HG03520 (cell line): Measurements from ENCODE around the gene CLEC19A.
"Not testable (repeated sequence)": the region's sequence is repeated elsewhere in the genome, so short reads cannot be mapped to it uniquely, and the experiment has no call there.

Experiments
- ATAC-seq: cut with Tn5 transposase; IDR thresholded peaks from one replicate; pipeline ENCODE4 v1.9.1; 2021; ENCODE audit warnings: mild to moderate bottlenecking, moderate library complexity; ENCODE audit not compliant: unreplicated experiment

Gene CLEC19A

DNA sequence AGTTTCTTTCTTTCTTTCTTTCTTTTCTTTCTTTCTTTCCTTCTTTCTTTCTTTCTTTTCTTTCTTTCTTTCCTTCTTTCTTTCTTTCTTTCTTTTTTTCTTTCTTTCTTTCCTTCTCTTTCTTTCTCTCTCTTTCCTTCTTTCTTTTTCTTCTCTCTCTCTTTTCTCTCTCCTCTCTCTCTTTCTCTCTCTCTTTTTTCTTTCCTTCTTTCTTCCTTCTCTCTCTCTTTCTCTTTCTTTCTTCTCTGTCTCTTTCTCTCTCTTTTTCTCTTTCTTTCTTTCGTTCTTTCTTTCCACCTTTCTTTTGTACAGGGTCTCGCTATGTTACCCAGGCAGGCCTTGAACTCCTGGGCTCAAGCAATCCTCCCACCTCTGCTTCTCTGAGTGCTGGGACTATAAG, 35.7 kb downstream of the CLEC19A start:
- ATAC-seq, result not testable (repeated sequence)

DNA sequence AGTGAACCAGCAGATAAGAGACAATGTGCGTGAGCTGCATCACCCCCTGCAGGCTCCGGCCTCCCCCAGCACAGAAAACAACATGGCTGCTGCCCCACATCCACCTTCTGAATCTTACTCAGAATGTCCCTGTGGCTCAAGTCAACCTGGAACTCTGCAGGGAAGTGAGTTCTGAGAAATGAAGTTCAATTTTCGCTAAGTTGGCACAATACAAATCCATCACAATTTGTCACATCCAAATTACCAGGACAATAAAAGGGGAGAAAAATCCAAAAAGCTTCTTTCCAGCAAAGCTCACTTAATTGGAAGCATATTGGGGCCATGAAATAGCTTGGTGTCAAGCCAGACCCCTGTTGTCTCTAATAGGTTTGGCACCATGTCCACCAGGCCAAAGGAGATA, 38.1 kb downstream of the CLEC19A start:
- no peak for ATAC-seq

DNA sequence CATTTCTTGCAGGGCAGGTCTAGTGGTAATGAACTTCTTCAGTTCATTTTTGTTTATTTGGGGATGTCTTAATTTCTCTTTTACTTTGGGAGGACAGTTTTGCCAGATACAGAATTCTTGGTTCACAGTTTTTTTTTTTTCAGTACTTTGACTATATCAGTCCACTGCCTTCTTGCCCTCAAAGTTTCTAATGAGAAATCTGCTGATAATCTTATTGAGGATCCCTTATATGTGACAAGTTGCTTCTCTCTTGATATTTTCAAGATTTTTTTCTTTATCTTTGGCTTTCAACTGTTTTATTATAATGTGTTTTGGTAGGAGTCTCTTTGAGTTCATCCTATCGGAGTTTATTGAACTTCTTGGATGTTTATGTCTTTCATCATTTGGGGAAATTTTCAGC, 42.8 kb downstream of the CLEC19A start:
- no peak for ATAC-seq

DNA sequence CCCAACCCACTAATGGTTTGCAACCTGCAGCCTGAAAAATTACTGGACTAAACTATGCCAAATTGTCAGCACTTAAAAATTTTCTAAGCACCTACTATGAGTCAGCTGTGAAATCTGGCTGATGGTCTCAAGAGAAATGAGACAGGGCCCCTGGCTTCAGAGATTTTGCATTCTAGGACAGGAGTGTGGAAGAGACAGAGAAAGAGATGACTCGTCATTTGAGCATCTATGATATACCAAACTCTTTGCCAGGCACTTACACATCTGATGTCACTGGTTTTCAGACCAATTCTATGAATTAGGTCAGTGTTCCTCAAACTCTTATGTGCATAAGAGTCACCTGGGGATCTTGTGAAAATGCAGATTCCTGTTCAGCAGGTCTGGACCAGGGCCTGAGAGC, 44.4 kb downstream of the CLEC19A start:
- no peak for ATAC-seq

DNA sequence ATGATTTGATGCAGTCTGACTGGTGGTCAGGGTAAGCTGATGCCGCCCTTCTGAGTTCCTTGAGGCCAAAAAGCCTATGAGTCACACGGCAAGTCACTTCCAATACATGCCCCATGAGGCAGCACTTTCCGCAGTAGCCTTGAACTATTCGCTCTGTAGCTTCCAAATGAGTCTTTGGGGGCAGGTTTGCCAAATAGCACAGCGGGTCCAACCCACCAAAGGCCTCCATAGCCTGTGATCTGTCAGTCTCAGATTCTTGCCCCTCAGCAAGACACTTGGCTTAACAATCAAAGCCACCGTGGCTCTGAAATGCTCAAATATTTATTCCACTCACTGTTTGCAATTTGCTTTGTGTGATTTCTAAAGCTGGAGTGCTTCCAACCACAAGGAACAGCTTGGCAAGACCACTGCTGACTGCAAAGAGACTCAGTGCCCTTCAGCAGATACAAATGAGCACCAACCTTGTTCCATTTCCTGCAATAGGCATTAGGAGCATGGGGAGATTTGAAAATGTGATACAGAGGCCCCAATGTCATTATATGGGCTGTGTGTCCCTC, 45.4 kb downstream of the CLEC19A start:
- ATAC-seq, result no peak

DNA sequence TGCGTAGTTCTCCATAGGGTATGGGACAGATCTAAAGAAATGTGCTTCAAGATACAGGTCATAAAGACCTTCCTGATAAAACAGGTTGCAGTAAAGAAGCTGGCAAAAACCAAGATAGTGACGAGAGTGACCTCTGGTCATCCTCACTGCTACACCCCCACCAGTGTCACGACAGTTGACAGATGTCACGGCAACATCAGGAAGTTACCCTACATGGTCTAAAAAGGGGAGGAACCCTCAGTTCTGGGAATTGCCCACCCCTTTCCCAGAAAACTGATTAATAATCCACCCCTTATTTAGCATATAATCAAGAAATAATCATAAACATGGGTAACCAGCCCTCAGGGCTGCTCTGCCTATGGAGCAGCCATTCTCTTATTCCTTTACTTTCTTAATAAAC, 46.3 kb downstream of the CLEC19A start:
- no peak for ATAC-seq

DNA sequence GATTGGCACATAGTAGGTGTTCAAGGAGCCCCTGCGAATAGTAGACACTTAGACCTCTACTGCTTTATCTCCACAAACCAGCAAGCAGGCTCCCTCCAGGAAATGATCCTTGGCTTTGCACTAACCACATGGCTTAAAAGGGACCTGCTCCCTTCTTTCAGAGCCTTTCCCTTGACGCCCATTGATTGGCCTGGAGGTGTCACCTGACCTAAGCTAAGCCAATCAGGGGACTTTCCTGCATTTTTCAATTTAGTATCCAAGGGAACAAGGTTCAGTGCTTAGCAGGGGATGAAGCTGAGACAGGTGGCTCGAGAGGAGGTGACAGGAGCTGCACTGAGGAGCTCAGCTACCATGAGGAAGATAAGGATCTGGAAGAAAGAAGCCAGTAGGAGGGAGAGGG, 52.8 kb downstream of the CLEC19A start:
- no peak for ATAC-seq

DNA sequence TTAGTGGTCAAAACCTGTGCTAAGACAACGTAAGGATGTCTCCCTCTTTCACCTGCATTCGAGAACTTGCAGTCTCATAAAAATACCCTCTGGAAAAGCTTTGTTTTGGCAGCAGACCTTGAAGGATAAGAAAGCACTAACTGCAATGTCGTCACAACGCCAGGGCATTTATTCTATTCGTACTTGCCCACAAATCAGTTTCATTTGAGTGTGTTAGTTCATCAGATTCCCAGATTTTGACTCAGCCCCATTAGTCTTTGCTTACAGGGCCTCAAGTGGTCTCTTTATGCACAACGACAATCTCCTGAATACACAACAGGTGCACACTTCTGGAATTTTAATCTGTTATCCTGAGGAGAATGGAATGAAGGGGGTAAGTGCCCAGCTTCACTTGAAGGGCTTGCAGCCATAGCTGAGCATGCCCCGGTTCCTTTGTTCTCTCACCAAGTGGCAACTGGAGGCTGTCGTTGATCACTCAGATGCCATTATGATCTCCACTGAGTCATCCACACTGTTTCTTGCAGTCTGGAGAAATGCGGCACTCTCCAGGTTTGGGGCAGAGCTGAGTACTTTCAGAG, 58.8 kb downstream of the CLEC19A start:
- ATAC-seq, result no peak

DNA sequence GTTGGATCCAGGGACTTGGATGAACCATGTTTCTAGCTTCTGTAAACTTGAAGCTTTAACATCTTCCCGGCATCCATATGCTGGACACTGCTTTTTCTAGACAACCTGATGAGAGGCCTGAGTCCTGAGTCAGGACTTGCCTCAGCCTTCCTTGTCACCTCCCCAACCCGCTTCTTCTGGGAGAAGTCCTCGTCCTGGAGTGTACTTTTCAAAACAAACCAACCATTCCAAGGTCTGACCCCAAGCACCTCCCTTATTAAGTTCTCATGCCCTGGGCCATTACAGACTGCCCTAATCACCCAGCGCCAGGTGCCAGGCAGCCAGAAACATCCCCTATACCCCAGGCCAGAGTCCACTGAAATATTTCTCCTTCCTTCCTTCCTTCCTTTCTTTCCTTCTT, 59.4 kb downstream of the CLEC19A start:
- no peak for ATAC-seq

DNA sequence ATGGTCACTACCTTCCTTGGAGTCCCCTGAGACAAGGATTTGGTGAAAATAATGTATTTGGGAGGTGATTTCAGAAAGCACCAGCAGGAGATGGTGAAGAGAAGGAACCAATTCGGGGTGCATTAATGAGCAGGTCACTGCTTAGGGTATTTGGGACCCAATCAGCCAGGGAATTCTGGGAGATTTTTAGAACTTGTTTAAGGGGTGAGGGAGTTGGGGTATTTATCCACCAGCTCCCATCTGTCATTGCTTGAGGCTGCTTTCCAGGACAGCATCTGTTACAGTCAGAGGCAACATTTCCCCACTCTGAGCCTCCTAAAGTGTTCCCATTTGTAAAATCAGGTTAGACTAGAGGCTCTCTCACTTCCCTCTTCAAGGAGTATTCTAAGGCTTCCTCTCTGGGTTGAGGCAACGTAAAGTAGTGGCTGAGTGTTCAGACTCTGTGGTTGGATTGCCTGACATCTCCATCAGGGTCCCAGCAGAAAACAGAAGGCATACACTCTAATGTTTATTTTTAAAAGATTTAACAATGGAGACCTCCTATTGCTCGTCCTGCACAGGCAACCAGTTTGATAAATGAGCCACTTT, 60.9 kb downstream of the CLEC19A start:
- ATAC-seq, result no peak

DNA sequence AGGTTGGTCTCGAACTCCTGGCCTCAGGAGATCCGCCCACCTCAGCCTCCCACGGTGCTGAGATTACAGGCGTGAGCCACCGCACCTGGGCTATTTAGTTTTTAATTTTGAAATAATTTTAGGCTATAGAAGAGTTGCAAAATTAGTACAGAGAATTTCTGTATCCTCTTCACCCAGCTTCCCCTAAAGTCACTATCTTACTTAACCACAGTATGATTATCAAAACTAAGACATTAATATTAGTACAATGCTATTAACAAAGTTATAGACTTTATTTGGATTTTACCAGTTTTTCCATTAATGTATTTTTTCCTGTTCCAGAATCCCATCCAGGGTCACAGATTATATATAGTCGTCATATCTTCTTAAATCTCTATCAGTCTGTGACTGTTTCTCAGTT, 62.6 kb downstream of the CLEC19A start:
- ATAC-seq, result no peak

DNA sequence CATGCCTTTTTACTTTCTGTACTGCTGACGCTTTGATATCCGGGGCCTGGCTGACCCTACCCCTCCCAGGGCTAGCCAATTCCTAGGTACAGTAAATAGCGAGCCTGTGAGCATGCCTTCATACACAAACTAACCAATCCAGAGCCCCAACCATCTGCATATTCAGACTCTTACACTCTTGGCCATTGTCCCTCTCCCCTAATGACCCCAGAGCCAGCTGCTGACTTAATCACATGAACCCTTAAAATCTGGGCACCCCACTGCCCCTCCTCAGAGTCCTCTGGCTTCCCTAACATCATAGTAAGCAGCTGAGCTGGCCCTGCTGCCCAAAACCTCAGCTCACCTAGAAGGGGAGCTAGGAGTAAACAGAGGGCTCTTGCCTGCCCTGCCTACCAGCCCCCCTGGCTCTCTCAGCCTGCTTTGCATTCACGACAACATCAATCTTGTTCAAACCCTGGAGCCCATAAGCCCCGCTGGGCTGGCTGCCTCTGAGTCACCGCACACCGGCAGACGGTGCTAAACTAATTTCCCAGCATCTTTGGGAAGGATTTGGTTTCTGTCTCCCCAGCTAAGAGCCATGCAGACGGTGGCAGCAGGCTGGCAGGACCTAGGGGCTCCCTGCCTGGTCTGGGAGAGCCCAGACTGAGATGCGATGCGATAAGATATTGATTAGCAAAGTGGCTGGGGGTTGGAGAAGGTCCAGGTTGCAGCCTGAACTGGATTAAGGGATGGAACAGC, 63.2 kb downstream of the CLEC19A start:
- ATAC-seq, result no peak

DNA sequence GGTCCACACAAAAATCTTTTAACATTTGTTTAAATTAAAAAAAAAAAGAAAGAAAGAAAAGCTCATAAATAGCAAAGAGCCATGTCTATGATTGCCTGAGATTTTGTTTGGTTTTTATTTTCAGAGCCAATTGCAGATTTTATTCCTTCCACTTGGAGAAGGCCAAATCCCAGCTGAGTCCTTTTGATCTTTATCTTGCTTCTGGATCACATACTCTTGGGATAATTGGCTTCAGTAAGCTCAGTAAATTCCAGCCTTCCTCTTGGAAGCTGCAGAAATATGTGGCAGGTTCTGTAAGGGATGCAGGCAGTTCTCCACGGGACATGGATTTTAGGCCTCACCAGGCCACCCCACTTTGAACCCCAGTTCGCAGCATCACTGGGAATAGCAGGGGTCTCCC, 68.8 kb downstream of the CLEC19A start:
- no peak for ATAC-seq

DNA sequence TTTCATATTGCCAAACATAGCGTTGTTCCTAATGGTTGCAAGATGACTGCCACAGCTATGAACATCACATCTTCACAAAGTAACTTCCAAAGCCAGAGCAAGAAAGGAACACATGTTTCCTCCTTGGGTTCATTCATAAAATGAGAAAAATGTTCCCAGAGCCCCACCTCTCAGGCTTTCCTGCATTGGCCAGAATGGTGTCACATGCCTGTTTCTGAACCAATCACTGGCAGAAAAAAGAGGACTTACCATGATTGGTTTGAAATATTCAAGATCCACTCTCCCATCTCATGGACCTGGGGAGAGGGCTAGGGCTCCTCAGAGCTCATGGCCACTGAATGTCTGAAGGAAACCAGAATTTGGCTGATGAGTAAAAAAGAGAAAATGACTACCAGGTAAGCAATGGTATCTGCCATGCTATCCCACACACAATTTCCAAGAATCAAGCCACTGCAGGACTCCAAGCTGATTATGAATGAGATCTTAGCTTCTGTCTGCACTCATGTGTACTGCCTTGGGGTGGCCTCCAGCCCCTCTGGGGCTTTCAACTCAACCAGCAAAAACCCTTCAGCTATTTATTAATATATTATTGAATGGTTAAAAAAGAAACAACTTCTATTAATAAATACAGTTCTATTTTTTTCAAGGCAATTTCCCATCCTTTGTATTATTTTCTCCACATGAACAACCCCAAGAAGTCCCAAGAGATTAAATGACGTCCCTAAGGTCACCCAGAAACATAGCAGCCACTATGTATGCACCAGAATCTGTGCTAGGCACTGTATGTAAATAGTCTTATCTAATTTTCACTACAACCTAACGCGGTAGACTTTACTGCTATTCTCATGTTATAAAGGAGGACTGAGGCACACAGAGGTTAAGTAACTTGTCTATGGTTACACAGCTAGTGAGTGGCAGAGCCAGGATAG, 70.8 kb downstream of the CLEC19A start:
- no peak for ATAC-seq

DNA sequence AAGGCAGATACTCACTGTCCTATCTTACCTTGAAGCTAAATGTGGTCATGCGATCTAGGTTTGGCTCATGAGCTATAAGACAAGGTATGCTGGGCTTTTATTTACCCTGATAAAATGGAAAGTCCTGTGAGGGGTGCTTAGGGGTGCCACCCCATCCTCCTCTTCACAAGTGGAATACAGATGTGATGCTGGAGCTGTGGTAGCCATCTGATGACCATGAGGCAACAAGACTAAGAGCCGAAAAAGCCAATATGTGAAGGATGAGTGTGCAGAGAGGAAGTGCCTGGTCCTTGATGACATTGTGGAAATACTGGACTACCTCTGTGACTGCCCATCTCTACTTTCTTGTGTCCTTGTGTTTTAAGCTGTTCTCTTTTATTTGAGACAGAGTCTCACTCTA, 74.0 kb downstream of the CLEC19A start:
- no peak for ATAC-seq
